CMK (cell line): ENCODE measurements around the gene MTA3.
"Not testable (repeated sequence)": the region's sequence is repeated elsewhere in the genome, so short reads cannot be mapped to it uniquely, and the experiment has no call there.

Source experiments
- DNase-seq: peaks from one replicate; pipeline ENCODE4 v3.0.0-alpha.2; 2010; ENCODE audit warnings: low read depth

MTA3 gene

DNA sequence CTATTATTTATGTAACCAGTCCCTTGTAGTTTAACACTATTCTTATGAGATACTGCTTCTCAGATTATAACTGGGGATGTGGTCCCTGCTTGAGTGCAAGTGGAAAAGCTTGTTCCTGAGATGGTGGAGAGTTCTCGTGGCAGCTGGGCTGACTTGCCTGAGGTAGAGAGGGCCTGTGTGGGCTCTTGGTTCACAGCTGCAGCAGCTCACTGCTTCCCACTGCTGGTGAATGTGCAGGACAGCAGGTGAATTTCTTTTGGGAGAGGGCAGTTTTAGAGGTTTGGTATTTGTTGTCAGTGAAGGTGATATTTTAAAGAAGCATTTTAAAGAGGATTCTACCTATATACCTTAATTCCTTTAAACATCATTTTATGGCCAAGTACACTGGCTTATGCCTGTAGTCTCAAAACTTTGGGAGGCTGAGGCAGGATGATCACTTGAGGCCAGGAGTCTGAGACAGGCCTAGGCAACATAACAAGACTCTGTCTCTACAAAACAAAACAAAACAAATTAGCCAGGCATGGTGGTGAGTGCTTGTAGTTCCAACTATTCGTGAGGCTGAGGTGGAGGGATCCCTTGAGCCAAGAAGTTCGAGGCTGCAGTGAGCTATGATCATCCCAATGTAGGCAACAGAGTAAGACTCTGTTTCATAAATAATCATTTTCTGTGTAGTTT, 94.8 kb downstream of the MTA3 start:
- DNase-seq = peak; percentile 33

DNA sequence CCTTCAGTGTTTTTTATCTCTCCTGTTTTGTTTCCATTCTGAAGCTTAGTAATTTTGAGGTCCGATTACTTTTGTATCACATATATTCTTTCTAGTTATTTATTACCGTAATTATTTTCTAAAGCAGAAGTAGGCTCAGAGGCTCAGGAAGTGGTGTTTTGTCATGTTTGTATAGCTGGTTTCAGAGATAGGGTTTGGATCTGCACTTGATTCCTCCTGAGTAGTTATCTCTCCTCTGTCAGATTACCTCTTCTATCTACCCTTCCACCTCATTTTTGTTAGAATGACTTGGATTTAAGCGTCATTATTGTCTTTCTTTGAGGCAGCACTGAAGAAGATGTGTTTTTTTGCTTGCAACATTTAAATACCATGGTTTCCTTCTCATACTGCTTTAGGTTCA, 95.4 kb downstream of the MTA3 start:
- peak; percentile 34 for DNase-seq

DNA sequence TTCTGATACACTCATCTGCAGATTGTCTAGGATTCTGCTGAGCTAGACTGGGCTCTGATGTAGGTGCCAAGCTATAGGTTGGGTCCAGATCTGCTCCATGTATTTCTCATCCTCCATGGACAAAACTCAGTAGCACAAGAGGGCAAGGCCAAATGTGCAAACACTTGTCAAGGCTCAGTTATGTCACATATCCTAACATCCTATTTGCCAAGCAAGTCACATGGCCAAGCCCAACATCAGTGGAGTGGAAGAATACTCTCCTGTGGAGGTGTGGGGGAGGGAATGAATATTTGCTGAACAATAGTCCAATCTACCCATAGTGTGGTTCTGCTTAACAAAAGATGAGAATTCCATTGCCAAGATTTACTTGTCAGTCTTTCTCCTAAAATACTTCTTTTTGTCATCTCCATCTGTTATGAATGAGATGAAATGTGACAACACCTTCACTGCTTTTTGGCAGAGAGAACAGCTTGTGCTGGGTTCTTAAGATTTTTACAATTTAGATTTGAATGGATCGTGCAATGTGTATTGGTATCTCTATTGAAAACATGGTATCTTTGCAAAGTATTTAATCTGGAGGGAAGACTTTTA, 105.7 kb downstream of the MTA3 start:
- no peak for DNase-seq

DNA sequence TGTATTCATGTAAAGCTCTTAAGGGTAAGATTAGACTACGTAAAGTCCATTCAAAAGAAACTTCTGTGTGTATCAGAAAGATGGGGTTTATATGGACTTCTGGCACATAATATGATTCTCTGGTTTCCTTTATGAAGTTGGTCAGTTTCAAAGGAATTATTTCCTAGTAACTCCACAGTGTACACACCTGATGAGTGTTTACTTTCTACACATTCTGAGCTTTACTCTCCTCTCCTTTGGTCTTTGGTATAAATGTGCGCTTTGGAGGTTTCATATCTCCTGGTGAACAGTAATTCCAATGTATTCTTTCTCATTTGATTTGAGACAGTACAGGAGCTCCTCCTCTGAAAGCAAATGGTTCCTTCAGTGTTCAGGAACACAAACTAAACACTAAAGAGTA, 107.4 kb downstream of the MTA3 start:
- no peak for DNase-seq

DNA sequence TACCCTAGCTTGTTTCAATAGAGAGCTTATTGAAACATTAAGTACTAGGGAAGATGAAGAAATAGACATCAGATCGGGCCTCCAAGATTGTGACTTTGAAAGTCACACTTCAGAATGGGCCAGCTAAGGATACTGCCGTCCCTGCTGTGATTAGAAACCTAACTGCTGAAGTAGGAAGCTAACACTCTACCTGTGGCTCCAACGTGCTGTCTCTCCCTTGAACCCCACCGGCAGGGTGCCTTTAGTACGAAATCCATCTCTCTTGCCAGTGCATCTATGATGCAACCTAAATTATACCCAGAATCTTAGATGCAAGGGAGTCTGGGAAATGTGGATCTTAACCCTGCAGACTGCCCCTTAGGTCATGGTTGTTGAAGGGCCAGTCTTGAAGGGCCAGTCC, 116.9 kb downstream of the MTA3 start:
- no peak for DNase-seq

DNA sequence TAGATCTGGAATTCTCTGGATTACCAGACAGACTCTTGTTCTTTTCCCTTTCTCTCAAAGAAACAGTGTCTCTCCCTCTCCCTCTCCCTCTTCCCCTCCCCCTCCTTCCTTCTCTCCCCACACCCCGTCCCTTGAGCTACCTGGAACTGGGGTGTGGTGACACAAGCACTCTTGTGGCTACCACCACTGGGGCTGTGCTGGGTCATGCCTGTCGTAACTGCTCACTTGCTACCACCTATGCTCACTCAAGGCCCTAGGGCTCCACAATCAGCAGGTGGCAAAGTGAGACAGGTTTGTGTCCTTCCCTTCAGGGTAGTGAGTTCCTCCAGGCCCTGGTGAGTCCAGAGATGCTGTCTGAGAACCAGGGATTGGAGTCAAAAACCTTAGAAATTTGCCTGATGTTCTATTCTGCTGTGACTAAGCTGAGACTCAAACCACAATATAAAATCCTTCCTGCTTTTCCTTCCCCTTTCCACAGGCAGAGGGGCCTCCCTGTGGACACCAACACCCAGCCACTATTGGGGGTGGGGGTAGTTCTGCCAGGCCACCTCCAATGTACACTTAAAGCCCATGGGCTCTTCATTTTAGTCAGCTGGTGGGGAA, 124.7 kb downstream of the MTA3 start:
- DNase-seq = no peak

DNA sequence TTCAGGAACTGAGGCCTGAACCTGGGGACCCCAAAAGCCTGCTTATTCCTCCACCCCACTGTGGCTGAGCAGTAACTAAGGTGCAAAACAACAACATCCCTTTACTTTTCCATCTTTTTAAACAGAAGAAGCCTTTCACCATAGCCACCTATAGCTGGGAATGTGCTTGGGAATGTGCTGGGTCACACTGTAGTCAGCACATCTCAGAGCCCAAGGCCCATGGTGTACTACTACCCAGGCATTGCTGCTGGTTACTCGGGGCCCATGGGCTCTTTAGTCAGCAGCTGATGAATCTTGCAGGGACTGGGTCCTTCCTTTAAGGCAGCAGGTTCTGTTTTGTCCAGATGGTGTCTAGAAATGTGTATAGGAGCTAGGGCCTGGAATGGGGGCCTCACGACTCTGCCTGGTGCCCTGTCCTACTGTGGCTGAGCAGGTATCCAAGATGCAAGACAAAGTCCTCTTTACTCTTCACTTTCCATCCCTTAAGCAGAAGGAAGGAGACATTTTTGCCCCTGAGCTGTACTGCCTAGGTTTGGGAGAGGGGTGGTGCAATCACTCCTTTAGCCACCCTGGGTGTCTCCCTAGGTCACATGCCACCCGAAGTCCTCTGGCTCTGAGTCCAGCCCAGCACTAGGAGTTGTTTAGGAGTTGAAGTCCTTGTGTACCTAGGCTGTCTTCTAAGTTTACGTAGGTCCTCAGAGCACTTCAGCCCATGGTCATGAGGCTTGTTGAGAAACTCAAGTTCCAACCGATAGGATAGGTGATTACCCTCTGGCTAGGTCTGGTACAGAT, 125.5 kb downstream of the MTA3 start:
- no peak for DNase-seq

DNA sequence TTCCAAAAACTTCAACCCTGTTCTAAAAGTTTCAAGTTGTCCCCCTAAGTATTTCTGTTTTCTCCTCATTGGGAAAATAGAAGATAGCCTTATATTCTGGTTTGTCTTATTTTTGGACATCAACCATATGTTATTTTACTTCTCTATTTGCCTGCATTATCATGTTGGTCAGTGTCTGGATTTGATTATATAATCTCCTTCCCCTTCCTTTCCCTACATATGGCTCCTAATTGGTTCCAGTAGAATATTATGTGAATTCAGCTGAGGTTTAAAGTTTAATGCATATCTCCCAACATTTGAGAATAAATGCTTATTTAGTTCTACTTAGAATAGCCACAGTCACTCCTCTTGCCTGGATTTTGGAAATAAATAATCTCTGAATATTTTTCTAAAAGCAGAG, 128.6 kb downstream of the MTA3 start:
- no peak for DNase-seq

DNA sequence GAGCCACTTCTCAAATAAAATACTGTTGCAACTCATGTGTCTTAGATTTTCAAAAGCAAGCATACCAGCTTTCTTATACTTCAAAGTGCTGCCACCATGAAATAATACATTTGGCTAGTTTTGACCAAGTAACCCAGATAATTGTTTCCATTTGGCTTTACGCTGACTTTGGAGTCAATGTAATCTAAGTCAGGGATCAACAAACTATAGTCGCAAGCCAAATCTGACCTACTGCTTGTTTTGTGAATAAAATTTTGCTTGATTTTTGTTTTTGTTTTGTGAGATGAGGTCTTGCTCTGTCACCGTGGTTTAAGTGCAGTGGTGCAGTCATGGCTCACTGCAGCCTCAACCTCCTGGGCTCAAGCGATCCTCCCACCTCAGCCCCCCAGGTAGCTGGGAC, 130.5 kb downstream of the MTA3 start:
- no peak for DNase-seq

DNA sequence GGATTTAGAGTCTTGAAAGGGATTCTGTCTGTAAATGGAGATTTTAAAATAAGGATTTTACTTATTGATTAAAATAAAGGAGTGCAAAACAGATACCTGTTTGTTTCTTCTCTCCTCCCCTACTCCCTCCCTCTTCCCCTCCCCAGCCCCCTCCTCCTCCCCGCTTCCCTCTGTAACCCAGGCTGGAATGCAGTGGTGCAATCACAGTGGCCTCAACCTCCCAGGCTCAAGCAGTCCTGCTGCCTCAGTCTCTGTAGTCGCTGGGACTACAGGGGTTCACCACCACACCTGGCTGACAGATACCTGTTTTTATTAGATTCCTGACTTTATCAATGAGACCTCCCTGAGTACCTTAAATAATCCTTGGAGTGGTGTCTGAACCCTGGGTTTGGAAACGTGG, 138.4 kb downstream of the MTA3 start:
- DNase-seq = no peak

DNA sequence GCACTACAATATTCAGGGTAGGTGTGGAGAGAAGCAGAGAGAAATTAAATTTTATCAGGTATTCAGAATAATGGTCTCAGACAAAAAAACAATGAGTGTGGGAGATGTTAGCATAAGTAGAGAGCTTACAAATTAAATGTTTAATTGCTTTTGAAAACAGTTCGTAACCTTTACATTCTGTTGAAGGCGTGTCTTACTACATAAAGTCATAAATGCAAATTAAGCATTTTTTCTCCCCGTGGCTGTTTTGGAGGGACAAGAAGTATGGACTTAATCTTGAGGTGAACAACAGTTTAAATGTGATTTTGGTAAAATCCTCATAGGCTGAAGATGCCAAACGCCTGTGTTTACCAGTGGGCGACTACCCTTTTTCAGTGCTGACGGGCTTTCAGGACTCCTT, 139.7 kb downstream of the MTA3 start:
- no peak for DNase-seq

DNA sequence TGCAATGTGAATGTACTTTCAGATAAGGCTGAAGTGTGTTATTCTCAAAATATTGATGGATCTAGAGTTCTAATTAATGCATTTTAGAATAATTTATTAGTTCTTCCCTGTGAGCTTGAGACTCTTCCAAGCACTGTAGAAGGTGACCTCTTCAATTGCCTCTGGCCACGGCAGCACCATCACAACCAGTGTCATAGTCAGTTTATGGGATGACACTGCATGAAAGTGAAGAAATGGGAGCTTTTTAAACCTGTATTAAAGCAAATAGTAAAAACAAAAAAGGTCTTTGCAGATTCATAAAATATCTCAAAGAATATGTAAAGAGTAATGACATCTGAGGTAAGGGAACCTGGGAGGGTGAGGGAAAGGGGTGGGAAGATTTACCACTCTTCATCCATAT, 143.5 kb downstream of the MTA3 start:
- no peak for DNase-seq

DNA sequence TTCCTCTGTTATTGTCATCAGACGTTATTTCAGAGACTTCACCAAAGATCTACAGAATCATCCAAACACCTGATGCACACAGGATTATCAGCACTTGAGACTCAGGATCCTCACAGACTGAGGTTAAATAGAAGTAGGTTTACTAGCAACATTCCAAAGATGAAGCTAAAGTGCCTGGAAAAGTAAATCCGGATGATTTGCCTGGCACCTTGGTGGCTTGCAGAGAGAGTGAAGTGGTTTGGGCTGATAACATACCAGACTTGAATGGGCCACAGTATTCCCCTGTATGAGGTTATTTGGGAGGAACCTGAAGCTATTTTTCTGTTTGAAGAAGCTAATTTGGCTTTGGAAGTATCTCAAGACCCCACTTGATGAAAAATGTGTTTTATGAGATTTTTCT, 144.5 kb downstream of the MTA3 start:
- no peak for DNase-seq

DNA sequence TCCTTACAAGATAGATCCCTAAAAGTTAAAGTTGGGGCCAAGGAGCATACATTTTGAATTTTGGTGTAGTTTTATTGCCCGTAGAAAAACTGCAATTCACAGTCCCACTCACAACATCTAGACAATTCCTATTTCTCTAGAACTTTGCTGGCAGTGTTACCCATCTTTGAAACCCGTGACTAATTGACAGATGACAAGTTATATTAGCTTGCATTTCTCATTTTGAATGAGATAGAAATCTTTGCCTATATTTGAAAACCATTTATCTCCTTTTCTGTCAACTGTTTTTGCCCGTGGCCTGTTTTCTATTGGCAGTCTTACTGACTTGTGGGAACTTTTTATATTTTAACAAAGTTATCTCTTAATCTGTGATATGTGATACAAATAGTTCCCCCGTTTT, 145.5 kb downstream of the MTA3 start:
- DNase-seq = no peak

DNA sequence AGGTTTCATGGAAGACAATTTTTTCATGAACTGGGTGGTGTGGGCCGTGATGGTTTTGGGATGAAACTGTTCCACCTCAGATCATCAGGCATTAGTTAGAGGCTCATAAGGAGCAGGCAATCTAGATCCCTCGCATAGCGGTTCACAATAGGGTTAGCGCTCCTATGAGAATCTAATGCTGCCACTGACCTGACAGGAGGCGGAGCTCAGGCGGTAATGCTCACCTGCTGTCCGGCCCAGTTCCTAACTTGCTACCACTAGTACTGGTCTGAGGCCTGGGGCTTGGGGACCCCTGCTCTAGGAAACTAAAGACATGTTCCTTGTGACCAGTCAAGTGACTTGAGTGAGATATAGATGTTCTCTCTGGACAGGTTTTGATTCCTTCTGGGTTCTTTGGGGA, 146.3 kb downstream of the MTA3 start:
- DNase-seq = no peak

DNA sequence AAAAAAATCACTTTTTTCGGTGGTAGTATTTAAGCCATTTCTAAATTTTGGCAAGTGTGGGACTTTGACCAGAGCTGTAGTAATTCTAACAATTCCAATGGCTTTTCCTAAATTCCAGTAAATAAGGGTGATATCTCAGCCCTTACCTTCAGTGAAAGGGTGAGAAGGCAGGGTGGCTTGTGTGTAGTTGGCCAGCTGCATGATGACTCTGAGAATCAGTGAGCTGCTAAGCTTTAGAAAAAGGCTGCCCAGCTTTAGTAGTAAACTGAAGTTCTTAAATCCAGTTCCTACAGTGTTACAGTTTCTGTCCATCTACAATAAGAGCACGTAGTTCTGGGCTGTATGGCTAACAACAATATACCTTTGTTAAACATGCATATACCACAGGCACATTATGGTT, 153.5 kb downstream of the MTA3 start:
- DNase-seq = no peak

DNA sequence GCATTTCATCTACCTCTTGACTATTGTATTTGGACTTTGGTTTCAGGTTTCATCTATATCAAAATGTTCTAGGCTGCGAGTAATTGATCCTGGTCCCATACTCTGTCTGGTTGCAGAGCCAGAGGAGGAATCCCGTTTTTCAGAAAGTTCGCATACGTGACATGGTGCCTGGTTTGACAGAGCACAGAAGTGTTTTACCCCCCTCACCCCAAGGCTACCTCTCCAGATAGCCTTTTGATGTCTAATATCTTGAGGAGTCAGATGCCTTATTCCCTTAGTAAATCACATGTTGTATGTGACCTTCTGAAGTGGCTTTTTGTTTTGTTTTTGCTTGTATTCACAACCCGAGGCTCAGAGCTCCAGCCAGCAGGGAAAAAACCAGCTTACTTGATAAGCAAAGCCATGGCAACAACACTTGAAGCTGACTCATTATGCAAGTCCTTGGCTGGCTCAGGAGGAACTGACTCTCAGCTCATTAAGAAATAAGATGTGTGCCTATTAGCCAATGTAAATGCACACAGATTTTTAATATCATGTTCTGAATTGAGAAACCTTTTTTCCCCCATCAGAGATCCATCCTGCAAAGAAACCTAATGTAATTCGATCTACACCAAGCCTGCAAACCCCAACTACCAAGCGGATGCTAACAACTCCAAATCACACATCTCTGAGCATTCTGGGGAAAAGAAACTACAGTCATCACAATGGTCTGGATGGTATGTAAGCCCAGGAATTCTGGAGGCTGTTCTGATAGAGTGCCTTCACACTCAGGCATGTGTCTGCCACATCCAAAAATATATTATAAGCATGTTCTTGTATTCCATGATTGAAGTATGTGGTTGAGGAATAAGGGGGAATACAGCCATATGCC, 154.1 kb downstream of the MTA3 start:
- no peak for DNase-seq

DNA sequence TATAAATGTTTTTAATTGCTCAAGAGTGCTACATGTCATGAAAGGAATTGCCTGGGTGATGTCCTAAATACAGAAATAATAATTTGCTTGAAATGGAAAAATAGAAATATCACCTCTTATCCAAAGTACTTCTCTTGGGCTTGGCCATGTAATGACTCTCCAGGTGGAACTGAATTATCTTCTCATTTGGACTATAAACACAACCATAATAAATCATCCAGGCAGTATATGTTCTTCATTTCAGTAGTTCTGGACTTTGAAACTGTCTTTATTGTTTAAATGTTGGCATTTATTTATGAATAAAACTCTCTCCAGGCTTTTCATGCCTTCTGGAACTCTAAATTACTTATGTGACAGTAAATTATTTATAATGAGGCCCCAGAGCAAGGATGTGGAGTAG, 155.0 kb downstream of the MTA3 start:
- no peak for DNase-seq

DNA sequence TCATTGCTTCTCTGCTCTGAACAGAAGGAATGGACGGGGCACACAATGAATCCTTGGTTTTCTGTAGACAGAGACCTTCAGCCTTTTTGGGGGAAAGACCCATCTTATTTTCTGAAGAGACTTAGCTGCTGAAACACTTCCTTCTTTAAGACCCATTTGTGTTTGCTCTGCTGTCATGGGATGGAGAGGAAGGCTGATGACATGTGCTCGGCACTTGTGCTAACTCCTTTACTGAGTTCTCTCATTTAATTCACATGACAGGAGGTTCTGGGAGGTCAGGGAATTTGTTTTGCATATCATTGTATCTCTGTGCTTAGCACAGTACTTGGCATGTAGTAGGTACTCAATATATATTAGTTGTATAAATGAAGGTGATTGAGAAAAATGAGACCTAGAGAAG, 156.5 kb downstream of the MTA3 start:
- DNase-seq = no peak

DNA sequence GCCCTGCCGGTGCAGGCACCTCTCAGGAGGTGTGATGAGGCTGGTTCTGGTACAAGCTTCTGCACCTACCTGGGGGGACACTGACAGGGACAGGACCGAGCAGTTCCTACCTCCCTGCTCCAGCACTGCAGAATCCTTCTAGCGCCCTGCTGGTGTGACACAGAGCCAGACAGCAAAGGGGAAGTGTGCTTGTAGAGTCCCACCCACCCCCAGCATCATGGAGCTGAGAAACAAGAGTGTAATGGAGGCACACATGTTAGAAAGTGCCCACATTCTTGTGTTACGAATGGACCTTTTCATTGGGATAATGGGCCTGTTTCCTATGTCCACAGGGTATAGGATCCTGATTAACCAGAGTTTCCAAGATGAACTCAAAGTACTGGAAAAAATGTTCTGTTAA, 157.2 kb downstream of the MTA3 start:
- no peak for DNase-seq

DNA sequence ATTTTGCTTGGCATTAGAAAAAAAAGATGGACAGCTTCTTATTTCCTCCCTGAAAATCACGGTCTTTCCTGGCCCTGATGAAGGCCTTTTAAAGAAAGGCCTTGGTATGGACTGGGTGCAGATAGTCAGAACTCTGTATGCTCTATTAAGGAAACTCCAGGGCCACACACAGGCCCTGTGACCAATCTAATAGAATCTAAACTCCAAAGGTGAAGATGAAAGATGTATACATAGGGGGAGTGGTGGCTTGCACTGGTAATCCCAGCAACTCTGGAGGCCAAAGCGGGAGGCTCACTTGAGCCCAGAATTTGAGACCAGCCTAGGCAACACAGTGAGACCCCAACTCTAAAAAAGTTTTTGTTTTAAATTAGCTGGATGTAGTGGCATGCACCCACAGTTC, 158.2 kb downstream of the MTA3 start:
- no peak for DNase-seq

DNA sequence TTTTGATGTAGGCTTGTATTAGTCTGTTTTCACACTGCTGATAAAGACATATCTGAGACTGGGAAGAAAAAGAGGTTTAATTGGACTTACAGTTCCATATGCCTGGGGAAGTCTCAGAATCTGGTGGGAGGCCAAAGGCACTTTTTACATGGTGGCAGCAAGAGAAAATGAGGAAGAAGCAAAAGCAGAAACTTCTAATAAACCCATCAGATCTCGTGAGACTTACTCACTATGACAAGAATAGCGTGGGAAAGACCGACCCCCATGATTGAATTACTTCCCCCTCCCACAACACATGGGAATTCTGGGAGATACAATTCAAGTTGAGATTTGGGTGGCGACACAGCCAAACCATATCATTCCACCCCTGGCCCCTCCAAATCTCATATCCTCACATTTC, 162.9 kb downstream of the MTA3 start:
- not testable (repeated sequence) for DNase-seq
